Measurements from ENCODE around the gene TSSK6. TPM values are rescaled to one million over a fixed set of nuclear protein-coding genes. Genes with fewer than 3 reads are reported as not detected.

Gene TSSK6
- total RNA-seq, 4 donors from 2014 or later: 2.6 to 10.5 (median 6.8) TPM

DNA sequence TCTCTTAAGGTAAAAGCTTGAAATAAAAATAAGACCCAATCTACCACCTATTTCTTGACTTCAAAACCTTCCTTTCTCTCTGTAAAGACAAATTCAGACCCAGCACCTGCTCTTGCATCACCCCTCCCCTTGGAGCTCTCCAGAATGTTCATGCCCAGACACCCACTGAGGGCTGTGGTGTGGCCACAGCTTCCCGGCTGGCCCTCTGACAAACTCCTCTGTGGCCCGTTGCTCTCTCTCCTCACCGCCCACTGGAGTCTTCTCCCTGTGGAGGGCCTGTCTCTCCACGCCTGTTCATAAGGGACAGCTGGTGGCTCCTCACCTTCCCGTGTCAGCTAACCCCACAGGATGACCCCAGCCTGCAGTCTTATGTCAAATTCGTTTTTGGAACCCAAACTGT, 49.1 kb downstream of the TSSK6 start:
- WGBS, 2 donors (ENCODE audit: low coverage in 1 of 2): 94 to 100% methylated on average over 6 of the region's 6 CpGs
- Histone ChIP-seq H3K4me1 (peaks cover 30 to 48% (median 39%) of the 10 kb centered on the region in 4 donors), H3K27me3 (no peaks in the 10 kb centered on the region), H3K36me3 (peaks cover 0 to 30% (median 12%) of the 10 kb centered on the region in 4 donors), H3K27ac (no peak overlapping the region), H3K9me3 (peaks cover 11 to 14% of the 10 kb centered on the region in 2 donors), H3K4me3 (no peak overlapping the region)
- TF ChIP-seq POLR2A (IDR thresholded peaks at IDR 0.05) (no peak), EP300 (IDR thresholded peaks at IDR 0.05; ENCODE audit: low read depth) (no peak), POLR2AphosphoS5 (IDR thresholded peaks at IDR 0.05) (no peak)
- TF ChIP-seq, protein P1, sequence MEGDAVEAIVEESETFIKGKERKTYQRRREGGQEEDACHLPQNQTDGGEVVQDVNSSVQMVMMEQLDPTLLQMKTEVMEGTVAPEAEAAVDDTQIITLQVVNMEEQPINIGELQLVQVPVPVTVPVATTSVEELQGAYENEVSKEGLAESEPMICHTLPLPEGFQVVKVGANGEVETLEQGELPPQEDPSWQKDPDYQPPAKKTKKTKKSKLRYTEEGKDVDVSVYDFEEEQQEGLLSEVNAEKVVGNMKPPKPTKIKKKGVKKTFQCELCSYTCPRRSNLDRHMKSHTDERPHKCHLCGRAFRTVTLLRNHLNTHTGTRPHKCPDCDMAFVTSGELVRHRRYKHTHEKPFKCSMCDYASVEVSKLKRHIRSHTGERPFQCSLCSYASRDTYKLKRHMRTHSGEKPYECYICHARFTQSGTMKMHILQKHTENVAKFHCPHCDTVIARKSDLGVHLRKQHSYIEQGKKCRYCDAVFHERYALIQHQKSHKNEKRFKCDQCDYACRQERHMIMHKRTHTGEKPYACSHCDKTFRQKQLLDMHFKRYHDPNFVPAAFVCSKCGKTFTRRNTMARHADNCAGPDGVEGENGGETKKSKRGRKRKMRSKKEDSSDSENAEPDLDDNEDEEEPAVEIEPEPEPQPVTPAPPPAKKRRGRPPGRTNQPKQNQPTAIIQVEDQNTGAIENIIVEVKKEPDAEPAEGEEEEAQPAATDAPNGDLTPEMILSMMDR (IDR thresholded peaks at IDR 0.05): no peak
- in situ Hi-C loops (cut with MboI; ENCODE audit: low pct_ligation_motif_present in 1 of 4, low pct_unique_long_range_greater_than_20kb in 1 of 4, low sequenced_read_pairs in 3 of 4) (no loop called here), intact Hi-C loops (cut with DNase I; ENCODE audit: low total_unique reads) (no loop called here)
- DNase-seq: no peak

DNA sequence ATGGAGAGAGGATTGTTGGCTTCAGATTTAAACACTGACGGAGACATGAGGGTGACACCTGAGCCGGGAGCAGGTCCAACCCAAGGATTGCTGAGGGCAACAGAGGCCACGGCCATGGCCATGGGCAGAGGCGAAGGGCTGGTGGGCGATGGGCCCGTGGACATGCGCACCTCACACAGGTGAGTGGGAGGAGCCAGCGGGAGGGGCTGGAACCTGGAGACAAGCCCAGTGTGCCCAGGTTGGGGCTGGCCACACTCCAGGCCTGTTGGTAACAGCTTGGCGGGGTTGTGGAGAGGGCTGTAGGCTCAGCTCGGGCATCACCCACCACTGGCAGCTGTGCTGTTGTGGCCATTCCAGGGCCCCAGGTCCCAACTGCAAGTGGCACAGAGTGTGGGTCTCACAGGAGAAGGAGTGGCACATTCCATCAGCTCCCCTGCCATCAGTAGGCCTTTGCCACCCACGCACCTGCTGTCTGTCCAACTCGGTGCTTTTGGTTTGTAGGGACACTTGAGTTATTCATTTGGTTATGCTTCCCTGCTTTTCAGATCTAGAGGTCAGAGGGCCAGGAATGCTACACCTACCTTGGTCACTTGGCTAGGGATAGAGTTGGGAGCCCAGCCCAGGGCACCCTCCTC, 49.8 kb downstream of the TSSK6 start:
- H3K4me3 ChIP-seq: no peak overlapping the region
- no peak for DNase-seq
- H3K27me3 ChIP-seq: no peaks in the 10 kb centered on the region
- TF ChIP-seq, protein P1 (IDR thresholded peaks at IDR 0.05): no peak
- no peak for TF ChIP-seq POLR2A (IDR thresholded peaks at IDR 0.05)
- TF ChIP-seq EP300 (IDR thresholded peaks at IDR 0.05; ENCODE audit: low read depth): no peak
- TF ChIP-seq POLR2AphosphoS5 (IDR thresholded peaks at IDR 0.05): no peak
- H3K9me3 ChIP-seq: peaks cover 11 to 14% of the 10 kb centered on the region in 2 donors
- H3K27ac ChIP-seq: no peak overlapping the region
- peaks cover 0 to 30% (median 12%) of the 10 kb centered on the region in 4 donors for H3K36me3 ChIP-seq
- WGBS, 2 donors (ENCODE audit: low coverage in 1 of 2): 95 to 97% methylated on average over 7 to 12 of the region's 12 CpGs
- peaks cover 36 to 50% (median 43%) of the 10 kb centered on the region in 4 donors for H3K4me1 ChIP-seq
- intact Hi-C loops (cut with DNase I; ENCODE audit: low total_unique reads) (no loop called here), in situ Hi-C loops (cut with MboI; ENCODE audit: low pct_ligation_motif_present in 1 of 4, low pct_unique_long_range_greater_than_20kb in 1 of 4, low sequenced_read_pairs in 3 of 4) (no loop called here)

DNA sequence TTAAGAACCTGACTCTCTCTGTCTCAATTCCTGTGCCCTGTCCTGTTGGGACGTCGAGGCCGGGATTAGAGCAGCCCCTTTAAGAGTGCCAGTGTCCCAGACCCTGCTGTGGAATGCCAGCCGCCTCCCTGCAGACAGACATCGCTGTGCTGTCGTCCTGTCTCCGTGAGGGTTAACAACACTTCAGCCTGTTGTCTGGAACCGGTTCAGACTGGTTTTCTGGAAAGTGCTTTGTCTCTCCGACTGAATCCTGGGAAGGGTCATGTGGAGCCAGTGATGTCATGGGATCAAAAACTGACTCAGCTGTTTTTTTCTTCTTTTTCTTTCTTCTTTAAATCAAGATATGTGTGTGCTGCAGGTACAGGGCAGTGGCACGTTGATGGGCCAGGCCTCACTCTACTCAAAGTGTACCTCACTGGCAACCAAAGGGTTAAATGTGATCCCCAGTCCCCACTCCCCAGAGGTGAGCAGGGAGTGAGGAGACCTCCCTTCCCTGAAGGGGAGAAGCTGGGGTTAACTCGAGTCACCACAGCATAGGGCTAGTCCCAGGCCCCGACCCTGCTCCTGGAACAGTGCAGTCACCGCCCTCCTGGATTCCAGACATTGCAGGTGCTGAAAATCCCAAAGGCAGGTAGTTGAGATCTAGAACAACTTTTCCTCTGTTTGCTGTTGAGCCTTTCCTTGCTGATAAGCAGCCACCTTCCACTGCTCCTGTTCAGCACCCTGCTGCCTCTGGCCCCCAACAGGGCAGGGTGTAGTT, 50.8 kb downstream of the TSSK6 start:
- Histone ChIP-seq H3K4me1 (peaks cover 39 to 54% (median 50%) of the 10 kb centered on the region in 4 donors), H3K4me3 (no peak overlapping the region), H3K27me3 (no peaks in the 10 kb centered on the region), H3K9me3 (peaks cover 11 to 14% of the 10 kb centered on the region in 2 donors), H3K36me3 (peaks cover 0 to 30% (median 12%) of the 10 kb centered on the region in 4 donors), H3K27ac (peak overlapping the region; percentile 43 to 81 (median 75))
- intact Hi-C loops (cut with DNase I; ENCODE audit: low total_unique reads): no loop called here
- no peak for TF ChIP-seq POLR2A (IDR thresholded peaks at IDR 0.05)
- TF ChIP-seq, protein P1 (IDR thresholded peaks at IDR 0.05): no peak
- no peak for TF ChIP-seq EP300 (IDR thresholded peaks at IDR 0.05; ENCODE audit: low read depth)
- TF ChIP-seq POLR2AphosphoS5 (IDR thresholded peaks at IDR 0.05): no peak
- in situ Hi-C loops (cut with MboI; ENCODE audit: low pct_ligation_motif_present in 1 of 4, low pct_unique_long_range_greater_than_20kb in 1 of 4, low sequenced_read_pairs in 3 of 4): no loop called here
- DNase-seq: no peak
- 42 to 67% methylated on average over 1 to 13 of the region's 13 CpGs for WGBS, 2 donors (ENCODE audit: low coverage in 1 of 2)

Other genes starting within 250 kb of the TSSK6 start
- 10 to 100 TPM in 2 of 4 donors, 1 to 10 TPM in 2; 4.0 to 54.6 (median 17.5) TPM for gene TM6SF2, start 242.2 kb downstream of the TSSK6 start, total RNA-seq
- gene SUGP1, start 195.0 kb downstream of the TSSK6 start, total RNA-seq: 100 to 1,000 TPM in 1 of 4 donors, 10 to 100 TPM in 3; 31.1 to 118 (median 66.5) TPM
- 100 to 1,000 TPM in 1 of 4 donors, 10 to 100 TPM in 3; 59.1 to 214 (median 79.2) TPM for gene MAU2, start 194.7 kb downstream of the TSSK6 start, total RNA-seq
- gene GATAD2A, start 109.9 kb downstream of the TSSK6 start, total RNA-seq: 100 to 1,000 TPM in 1 of 4 donors, 10 to 100 TPM in 3; 45.6 to 102 (median 65.7) TPM
- gene NDUFA13, start 677 bp upstream of the TSSK6 start, total RNA-seq: 100 to 1,000 TPM in 1 of 4 donors, 10 to 100 TPM in 3; 21.1 to 100 (median 76.0) TPM
- 1 to 10 TPM; 3.5 to 6.0 (median 4.0) TPM for gene YJEFN3, start 13.4 kb upstream of the TSSK6 start, total RNA-seq
- under 1 TPM in 1 of 4 donors, not detected in 3; 0.48 TPM for gene CILP2, start 22.7 kb upstream of the TSSK6 start, total RNA-seq
- 10 to 100 TPM in 1 of 4 donors, 1 to 10 TPM in 3; 1.9 to 11.9 (median 5.1) TPM for gene PBX4, start 103.1 kb upstream of the TSSK6 start, total RNA-seq
- 10 to 100 TPM; 19.2 to 52.5 (median 32.6) TPM for gene LPAR2, start 112.7 kb upstream of the TSSK6 start, total RNA-seq
- 10 to 100 TPM; 17.3 to 84.9 (median 27.2) TPM for gene GMIP, start 128.1 kb upstream of the TSSK6 start, total RNA-seq
- 100 to 1,000 TPM; 112 to 929 (median 402) TPM for gene ATP13A1, start 148.1 kb upstream of the TSSK6 start, total RNA-seq
- 10 to 100 TPM in 3 of 4 donors, 1 to 10 TPM in 1; 6.8 to 16.8 (median 11.1) TPM for gene ZNF101, start 153.3 kb upstream of the TSSK6 start, total RNA-seq
- gene ZNF14, start 217.6 kb upstream of the TSSK6 start, total RNA-seq: 10 to 100 TPM in 1 of 4 donors, 1 to 10 TPM in 2, under 1 TPM in 1; 0.37 to 10.0 (median 4.6) TPM